DOHH2 (cell line): ENCODE measurements around the gene BIN1.

Source experiments
- H3F3A ChIP-seq: fragments of 200-600 bp; sonication (generic), shearing (Covaris generic); 2 replicates; pipeline ENCODE4 v1.6.0; 2016; ENCODE audit warnings: antibody characterized with exemption, mild to moderate bottlenecking; ENCODE audit not compliant: control insufficient read depth, insufficient read depth
- H3K27ac ChIP-seq: fragments of 200-600 bp; sonication (generic); 2 replicates; pipeline ENCODE4 v1.5.1; 2014; ENCODE audit warnings: low read depth, mild to moderate bottlenecking, low read length, moderate library complexity
- H3K27me3 ChIP-seq: fragments of 200-600 bp; sonication (generic); 2 replicates; pipeline ENCODE4 v1.6.1; 2014; ENCODE audit warnings: mild to moderate bottlenecking, low read length, mixed read lengths; ENCODE audit not compliant: control insufficient read depth
- H3K36me3 ChIP-seq: fragments of 200-600 bp; sonication (generic); 2 replicates; pipeline ENCODE4 v1.6.1; 2014; ENCODE audit warnings: mild to moderate bottlenecking, low read length, moderate library complexity, mixed read lengths; ENCODE audit not compliant: control insufficient read depth
- H3K4me1 ChIP-seq: fragments of 200-600 bp; sonication (generic); 2 replicates; pipeline ENCODE4 v1.6.1; 2014; ENCODE audit warnings: mild to moderate bottlenecking, low read length, mixed read lengths; ENCODE audit not compliant: control insufficient read depth
- H3K4me2 ChIP-seq: fragments of 200-600 bp; sonication (generic); 2 replicates; pipeline ENCODE4 v1.6.0; 2014; ENCODE audit warnings: mild to moderate bottlenecking, low read length, moderate library complexity
- H3K4me3 ChIP-seq: fragments of 200-600 bp; sonication (generic); 2 replicates; pipeline ENCODE4 v1.5.1; 2014; ENCODE audit warnings: mild to moderate bottlenecking, low read length, mixed read lengths
- H3K79me2 ChIP-seq: fragments of 200-600 bp; sonication (generic); 2 replicates; pipeline ENCODE4 v1.6.1; 2014; ENCODE audit warnings: mild to moderate bottlenecking, low read length, mixed read lengths; ENCODE audit not compliant: control insufficient read depth
- H3K9me2 ChIP-seq: fragments of 200-600 bp; sonication (generic); replicated peaks from 2 replicates; pipeline ENCODE4 v1.6.1; 2014; ENCODE audit warnings: mild to moderate bottlenecking, low read length, mixed read lengths; ENCODE audit not compliant: control insufficient read depth
- H3K9me3 ChIP-seq: fragments of 200-600 bp; sonication (generic); 2 replicates; pipeline ENCODE4 v1.6.1; 2014; ENCODE audit warnings: antibody characterized with exemption, low read length, mixed read lengths; ENCODE audit not compliant: control insufficient read depth, insufficient read depth
- H4K20me1 ChIP-seq: fragments of 200-600 bp; sonication (generic); 2 replicates; pipeline ENCODE4 v1.6.0; 2014; ENCODE audit warnings: low read depth, mild to moderate bottlenecking, antibody characterized with exemption, low read length, moderate library complexity; ENCODE audit not compliant: control insufficient read depth, insufficient read depth
- EZH2phosphoT487 ChIP-seq: fragments of 200-600 bp; sonication (generic); IDR thresholded peaks from 2 replicates; pipeline ENCODE4 v1.6.1; 2017; ENCODE audit warnings: borderline replicate concordance, mild to moderate bottlenecking, antibody characterized with exemption, low read length, moderate library complexity, mixed read lengths
- TF ChIP-seq, protein P1 (sequence below): fragments of 200-600 bp; sonication (generic); IDR thresholded peaks from one replicate; pipeline ENCODE4 v1.5.1; 2014; ENCODE audit warnings: antibody characterized with exemption, mild to moderate bottlenecking, low read depth, low read length; ENCODE audit not compliant: poor library complexity, severe bottlenecking

The BIN1 gene

DNA sequence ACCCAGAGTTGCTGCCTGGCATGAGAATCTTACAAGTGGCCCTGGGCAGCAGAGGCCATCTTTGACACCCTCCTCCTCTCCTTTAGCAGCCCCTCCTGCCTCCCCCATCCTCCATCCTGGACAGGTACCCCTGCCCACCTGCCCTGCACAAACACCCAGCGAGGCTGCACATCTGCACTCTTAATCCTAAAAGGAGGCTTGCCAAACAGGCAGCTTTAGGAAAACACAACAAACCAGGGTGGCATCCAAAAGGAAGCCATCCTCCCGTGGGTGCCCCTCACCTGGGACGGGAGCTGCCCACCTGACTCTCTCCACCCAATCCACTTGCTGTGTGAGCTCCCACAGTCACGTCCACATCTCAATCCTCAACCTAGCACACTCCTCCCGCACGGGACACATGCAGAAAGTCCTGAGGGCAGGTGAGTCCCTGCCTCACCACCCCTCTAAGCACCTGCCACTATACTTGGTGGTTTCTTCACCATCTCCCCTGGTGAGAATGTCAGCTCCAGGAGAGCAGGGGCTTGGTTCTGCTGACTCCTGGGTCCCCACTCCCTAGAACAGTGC lies 5.8 kb downstream of the BIN1 start:
- Histone ChIP-seq H3F3A (no peaks in the 10 kb centered on the region), H3K36me3 (no peaks in the 10 kb centered on the region), H3K27me3 (peaks cover under 1% of the 10 kb centered on the region; the same call in 1 of the 2 replicates), H3K9me2 (no peaks in the 10 kb centered on the region), H3K27ac (no peak overlapping the region), H3K79me2 (no peaks in the 10 kb centered on the region), H3K4me3 (no peak overlapping the region), H3K9me3 (no peaks in the 10 kb centered on the region), H3K4me1 (no peaks in the 10 kb centered on the region), H4K20me1 (no peaks in the 10 kb centered on the region), H3K4me2 (no peak overlapping the region)
- TF ChIP-seq EZH2phosphoT487 = no peak
- TF ChIP-seq, protein P1, sequence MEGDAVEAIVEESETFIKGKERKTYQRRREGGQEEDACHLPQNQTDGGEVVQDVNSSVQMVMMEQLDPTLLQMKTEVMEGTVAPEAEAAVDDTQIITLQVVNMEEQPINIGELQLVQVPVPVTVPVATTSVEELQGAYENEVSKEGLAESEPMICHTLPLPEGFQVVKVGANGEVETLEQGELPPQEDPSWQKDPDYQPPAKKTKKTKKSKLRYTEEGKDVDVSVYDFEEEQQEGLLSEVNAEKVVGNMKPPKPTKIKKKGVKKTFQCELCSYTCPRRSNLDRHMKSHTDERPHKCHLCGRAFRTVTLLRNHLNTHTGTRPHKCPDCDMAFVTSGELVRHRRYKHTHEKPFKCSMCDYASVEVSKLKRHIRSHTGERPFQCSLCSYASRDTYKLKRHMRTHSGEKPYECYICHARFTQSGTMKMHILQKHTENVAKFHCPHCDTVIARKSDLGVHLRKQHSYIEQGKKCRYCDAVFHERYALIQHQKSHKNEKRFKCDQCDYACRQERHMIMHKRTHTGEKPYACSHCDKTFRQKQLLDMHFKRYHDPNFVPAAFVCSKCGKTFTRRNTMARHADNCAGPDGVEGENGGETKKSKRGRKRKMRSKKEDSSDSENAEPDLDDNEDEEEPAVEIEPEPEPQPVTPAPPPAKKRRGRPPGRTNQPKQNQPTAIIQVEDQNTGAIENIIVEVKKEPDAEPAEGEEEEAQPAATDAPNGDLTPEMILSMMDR = no peak

DNA sequence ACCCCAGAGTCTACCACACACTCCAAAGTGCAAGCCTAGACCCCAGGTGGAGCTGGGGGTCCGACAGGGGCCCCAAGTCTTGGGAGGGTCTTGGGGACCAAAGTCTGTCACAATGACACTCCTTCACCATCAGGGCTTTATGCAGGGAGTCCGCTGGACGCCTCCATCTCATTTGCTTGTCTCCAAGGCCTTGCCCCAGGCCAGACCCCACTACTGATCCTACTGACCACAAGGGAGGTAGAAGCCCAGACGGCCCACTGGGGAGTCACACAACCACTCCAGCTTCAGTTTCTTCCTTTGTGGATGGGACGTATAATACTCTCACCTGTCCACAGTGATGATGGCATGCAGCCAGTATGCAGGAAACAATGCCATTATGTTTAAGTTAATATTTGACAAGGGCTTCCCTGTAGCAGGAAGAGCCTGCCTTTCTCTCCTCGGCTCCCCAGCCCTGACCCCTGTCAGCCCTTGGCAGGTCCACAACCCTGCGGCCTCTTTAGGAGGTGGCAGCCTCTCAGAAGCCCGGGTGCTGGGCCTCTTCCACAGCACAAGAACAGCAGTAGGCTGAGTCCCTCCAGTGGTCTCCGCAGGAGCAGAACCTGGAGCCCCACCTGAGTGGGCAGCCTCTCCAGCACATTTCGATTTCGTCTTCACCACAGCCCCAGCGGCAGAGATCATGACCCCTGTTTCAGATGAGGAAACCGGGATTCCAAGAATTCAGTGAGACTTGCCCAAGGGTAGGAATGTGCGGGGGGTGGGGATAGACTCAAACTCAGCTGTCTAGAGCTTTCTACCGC lies 6.5 kb downstream of the BIN1 start:
- Histone ChIP-seq H3K9me2 (no peaks in the 10 kb centered on the region), H3K27me3 (no peaks in the 10 kb centered on the region; the same call in 1 of the 2 replicates), H3K4me1 (no peaks in the 10 kb centered on the region), H4K20me1 (no peaks in the 10 kb centered on the region), H3F3A (no peaks in the 10 kb centered on the region), H3K4me2 (no peak overlapping the region), H3K27ac (no peak overlapping the region), H3K9me3 (no peaks in the 10 kb centered on the region), H3K36me3 (no peaks in the 10 kb centered on the region), H3K4me3 (no peak overlapping the region), H3K79me2 (no peaks in the 10 kb centered on the region)
- TF ChIP-seq EZH2phosphoT487 = no peak
- TF ChIP-seq, protein P1 = no peak

DNA sequence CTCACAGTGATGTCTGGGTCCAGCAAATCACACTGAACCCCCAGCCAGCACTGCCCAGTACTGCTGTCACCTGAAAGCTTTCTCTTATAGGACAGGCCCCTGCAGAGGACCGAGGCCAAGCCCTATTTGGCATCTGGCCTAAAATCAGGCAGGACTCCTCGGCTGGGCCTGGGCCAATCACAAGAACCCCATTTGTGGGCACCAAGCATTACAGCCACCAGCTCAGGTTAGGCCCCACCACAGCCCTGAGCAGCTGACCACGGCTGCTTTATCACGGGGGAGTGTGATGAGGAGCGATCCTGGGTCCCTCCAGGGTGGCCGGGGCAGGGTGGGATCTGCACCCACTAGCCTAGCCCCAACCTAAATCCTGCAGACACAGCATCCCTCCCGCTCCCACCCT lies 8.2 kb downstream of the BIN1 start:
- Histone ChIP-seq H3K4me3 (no peak overlapping the region), H3K4me1 (no peaks in the 10 kb centered on the region), H3K79me2 (no peaks in the 10 kb centered on the region), H4K20me1 (no peaks in the 10 kb centered on the region), H3K36me3 (no peaks in the 10 kb centered on the region), H3K4me2 (no peak overlapping the region), H3K27me3 (no peaks in the 10 kb centered on the region), H3K9me2 (no peaks in the 10 kb centered on the region), H3K9me3 (no peaks in the 10 kb centered on the region), H3F3A (no peaks in the 10 kb centered on the region), H3K27ac (no peak overlapping the region)
- no peak for TF ChIP-seq EZH2phosphoT487
- TF ChIP-seq, protein P1 = no peak
